Pulmonary artery endothelial cell (primary cell): ENCODE measurements around the gene MYO18B. TPM values are rescaled to one million over a fixed set of nuclear protein-coding genes. Genes with fewer than 3 reads are reported as not detected.

Experiments
- DNase-seq: peaks from one replicate; pipeline ENCODE4 v3.0.0-alpha.2; 2011; ENCODE audit warnings: low read depth, low spot score
- total RNA-seq: library from RNA; depleted of rRNA; stranded (reverse); fragments of >200 nt; gene quantifications from 2 replicates; pipeline ENCODE4 v1.2.3, GENCODE V29; 2014

The MYO18B gene
- total RNA-seq, 1 donor from 2014 or later, result not detected

- no peak for DNase-seq
These were observed 296.4 kb downstream of the MYO18B start for GRCh38 chr22:26038365-26038764.

DNA sequence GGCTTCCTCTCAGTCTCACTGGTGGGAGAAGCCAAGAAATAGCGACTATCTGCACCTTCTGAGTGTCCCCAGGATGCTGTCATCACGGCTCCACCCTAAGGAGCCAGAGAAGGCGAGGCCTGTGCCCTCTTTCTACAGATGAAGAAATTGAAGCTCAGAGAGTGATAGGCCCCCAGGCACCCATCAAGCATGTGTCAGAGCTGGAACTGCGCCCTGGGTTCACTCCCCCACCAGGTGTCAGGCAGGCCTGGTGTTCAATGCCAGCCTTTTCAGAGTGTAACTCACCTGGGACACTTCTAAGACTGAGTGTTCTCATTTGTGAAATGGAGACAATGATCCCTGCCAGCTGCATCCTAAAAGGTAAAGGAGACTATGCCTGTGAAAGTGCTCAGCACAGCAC lies 299.9 kb downstream of the MYO18B start:
- DNase-seq, result no peak

DNA sequence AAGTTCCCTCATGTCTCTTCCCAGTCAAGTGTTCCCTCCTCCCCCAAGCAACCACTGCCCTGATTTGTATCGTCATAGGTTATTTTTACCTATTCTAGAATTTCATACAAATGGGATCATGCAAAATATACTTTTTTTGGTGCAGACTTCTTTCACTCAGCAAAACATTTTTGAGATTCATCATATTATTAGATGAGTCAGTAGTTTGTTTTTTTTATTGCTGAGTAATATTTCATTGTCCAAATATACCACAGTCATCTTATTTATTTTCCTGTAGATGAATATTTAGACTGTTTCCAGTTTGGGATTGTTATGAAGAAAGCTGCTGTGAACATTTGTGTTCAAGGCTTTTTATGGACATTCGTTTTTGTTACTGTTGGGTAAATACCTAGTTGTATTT lies 301.0 kb downstream of the MYO18B start:
- no peak for DNase-seq

DNA sequence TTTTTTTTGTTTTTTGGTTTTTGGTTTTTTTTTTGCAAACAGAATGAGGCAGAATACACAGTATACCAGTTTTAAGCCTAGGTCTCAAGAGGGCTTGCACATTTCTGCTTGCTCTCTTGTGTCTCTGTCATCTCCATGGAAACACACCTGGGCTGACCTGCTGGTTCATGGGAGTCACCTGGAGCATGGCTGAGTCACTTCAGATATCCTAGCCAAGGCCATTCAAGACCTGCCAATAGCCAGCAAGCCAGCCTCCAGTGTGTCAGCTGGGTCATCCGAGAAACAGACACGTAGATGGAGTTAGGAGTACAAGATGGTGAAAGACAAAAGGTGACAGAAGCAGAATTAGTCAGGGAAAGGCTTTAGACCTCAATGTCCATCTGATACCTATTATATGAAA lies 303.1 kb downstream of the MYO18B start:
- DNase-seq, result no peak

DNA sequence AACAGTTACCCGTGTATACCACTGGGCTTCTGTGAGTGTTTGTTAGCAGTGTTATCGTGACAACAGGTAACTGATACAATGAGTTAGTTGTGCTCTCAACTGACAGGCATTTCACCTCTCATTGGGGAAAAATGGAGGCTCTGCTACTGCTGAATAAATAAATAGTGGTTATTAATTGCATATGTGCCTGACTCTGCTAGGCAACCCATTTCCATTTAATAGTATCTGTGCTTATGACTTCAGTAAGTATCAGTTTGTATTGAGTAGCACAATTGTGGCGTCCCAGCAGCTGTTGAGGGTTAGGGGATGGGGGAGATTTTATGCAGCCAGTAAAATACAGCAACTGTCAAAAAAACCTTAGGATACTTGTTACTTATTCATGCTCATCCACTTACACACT lies 303.9 kb downstream of the MYO18B start:
- no peak for DNase-seq

- no peak for DNase-seq
These were observed 305.5 kb downstream of the MYO18B start for GRCh38 chr22:26047516-26047915.

DNA sequence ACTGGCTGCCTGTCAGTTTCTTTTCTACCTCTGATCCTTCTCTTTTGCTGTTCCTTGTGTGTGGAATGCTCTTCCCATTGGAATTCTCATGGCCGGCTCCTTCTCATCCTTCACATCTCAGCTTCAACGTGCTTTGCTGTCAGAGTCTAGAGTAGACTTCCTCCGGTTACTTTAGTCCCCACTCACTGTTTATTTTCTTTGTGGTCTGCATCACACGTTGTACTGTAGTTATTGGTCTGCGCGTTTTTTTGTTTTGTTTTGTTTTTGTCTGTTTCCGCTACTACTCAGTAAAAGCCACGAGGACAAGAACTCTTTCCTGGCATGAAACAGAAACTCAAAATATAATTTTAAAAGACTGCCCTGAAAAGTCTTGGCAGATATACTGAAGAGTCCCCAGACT lies 305.9 kb downstream of the MYO18B start:
- DNase-seq, result no peak

- no peak for DNase-seq
These were observed 308.1 kb downstream of the MYO18B start for GRCh38 chr22:26050079-26050478.

- no peak for DNase-seq
These were observed 311.8 kb downstream of the MYO18B start for GRCh38 chr22:26053737-26054316.

DNA sequence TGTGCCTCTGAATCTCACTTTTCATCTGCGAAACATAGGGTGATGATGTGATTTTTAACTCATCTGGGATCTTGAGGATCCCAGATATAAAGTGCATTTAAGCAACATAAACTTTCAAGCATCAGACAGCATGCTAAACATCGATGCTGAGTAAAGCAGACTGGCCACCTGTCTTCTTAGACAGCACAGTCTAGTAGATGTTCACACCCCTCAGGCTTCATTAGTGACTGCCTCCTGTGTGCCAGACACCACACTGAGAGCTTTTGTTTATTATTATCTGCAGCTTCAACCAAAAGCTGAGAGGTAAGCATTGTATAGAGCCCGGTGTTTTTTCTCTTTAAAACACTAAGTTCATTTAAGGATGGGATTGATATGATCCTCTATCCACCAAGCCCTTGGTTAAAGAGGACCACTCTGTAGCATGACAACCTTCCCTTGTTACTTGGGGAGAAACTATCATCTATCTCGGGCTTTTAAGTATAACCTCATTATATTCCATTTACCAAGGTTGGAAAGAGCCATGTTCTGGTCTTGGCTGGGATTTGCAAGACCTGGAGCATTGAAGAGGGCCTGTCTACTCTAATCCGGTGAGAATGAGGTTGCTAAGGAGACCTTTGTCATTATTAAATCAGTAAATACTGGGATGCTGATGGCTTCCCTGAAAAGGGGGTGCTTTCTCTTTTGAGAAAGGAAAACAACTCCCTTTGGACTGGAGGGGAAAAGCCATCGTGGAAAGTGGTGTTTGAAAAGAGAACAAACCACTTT lies 313.0 kb downstream of the MYO18B start:
- no peak for DNase-seq

DNA sequence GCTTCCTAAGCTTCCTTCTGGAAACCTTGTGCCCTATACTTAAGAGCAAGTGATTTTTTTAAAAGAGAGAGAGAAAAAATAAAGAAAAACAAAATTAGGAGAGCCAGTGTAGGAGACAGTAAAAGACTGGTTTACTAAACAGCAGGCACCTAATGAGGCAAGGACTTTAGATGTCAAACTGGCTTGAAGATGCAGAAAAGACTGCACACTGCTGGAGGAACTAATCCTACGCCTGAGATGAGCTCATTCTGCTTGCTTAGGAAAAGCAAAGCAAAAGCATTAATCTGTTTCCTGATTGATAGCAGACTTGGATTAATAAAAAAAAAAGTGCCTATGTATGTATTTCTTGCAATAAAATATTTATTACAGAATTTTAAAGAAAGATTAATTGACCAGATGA lies 313.7 kb downstream of the MYO18B start:
- no peak for DNase-seq

- no peak for DNase-seq
These were observed 314.6 kb downstream of the MYO18B start for GRCh38 chr22:26056455-26057200.

DNA sequence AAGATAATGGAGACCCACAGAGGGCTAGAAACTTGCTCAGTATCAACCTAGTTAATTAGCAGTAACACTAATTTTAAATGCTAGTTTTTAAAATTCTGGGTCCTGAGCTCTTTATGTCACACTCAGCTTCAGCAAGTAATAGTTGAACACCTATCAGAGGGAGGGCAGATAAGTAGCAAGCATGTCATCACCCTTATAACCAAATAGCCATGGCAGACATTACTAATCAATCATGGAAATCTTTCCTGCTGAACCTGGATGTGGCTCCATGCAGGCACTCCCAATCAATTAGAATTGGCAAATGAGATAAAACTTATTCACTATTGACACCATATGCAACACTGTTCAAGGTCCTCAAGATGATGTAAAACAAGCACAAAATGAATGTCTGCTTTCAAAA lies 315.7 kb downstream of the MYO18B start:
- DNase-seq, result no peak

- no peak for DNase-seq
These were observed 322.1 kb downstream of the MYO18B start for GRCh38 chr22:26064048-26064447.

DNA sequence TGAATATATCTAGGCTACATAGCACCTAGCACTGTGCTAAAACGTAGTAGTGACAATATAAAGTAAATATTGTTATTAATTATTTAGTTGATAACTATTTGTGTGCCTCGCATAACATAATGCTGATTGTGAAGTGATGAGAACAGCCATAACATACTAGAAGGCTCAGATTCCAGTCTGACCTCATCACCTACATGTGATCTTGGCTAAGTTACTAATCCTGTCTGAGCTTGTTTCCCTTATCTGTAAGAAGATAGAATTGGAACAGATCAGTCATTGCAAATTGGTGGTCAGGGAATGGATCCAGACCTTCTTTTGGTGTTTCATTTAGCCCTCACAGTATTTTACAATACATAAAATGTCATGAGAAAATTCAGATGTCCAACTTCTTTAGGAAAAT lies 323.9 kb downstream of the MYO18B start:
- no peak for DNase-seq

GRCh38 chr22:26066534-26066933 lies 324.5 kb downstream of the MYO18B start:
- DNase-seq, result no peak

DNA sequence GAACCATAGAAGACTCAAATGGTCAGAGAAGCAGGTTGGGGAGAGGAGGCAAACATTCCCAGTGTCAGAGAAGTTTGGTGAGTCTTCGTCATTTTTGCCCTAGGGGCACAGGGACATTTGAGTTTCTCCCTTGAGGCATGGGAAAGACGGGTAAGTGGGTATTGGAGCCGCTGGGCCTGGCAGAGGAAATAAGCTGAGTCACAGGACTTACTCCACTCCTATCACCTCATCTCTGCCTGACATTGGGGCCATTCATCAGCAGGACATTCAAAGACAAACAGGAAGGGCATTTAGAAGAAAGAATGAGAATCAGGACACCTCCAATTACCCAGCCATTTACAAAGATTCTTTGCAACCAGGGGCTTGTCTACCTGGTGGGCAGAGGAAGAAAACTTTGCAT lies 326.6 kb downstream of the MYO18B start:
- DNase-seq, result no peak

DNA sequence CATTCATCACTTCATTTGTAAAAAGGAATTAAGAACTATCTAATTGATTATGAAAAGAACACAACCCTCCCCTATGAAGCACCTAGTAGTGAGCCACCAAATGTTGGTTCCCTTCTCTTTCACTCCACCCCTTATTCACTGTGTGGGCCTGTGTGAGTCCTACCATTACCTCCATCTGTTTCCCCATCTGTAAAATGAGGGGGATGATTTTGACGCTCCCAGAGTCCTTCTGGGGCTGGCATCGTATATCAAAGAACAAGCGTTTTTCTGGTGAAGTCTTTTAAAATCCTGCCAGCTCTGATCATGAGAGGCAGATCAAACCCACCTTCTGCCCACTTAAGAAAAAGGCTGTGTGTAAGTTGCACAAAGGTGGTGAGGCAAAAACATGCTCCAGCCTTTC lies 330.6 kb downstream of the MYO18B start:
- no peak for DNase-seq

DNA sequence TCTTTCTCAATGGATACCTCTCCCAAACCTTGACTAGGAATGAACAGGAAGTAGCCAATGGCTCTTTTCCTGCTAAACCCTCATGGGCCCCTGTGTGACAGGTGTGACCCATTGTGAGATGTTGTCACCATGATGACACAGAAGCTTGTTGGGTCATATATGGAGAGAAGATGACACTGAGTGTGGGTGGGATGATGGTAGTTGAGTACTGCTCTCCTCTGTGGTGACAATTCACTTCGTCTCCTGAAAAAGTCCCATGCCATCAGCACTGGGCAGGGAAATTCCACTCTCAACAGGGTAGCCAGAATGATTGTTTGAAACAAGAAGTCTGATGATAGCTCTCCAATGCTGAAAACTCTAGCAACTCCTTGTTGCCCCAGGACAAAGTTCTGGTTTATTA lies 333.3 kb downstream of the MYO18B start:
- no peak for DNase-seq

DNA sequence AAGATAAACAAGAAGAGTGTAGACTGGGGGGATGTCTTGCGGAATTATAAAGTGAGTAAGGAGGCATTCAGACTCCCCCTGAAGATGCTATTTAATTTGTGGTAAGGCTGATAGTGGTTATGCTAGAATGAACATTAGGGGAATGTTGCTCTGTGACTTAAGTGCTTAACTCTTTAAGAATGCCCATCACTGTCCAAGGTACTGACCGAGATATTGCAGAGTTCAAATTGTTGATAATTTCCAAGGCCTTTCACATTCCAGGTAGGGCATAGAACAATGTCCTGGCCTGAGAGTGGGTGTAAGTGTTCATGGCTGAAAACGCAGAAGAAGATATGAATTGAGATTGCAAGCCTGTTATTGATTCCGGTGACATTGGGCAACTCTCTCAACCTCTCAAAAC lies 337.0 kb downstream of the MYO18B start:
- DNase-seq, result no peak
